Body of pancreas (tissue), 4 donors: ENCODE measurements around the gene WWC2. TPM values are rescaled to one million over a fixed set of nuclear protein-coding genes. Genes with fewer than 3 reads are reported as not detected.

ENCODE experiments used
- ATAC-seq: fragments of 150-250 bp; one replicate; pipeline ENCODE4 v1.9.1; 2016
- DNase-seq, 4 donors: peaks; one replicate each; pipeline ENCODE4 v3.0.0-alpha.2; 2019
- H3K27ac ChIP-seq, 4 donors: fragments of 200-600 bp; sonication (generic); 1 replicate in 3 of 4; 2 replicates in 1 of 4; pipeline versions ENCODE4 v1.5.1 to v1.6.1; 2016 to 2019; ENCODE audit warnings: mild to moderate bottlenecking in 1 of 4, mixed read lengths in 1 of 4, moderate library complexity in 1 of 4
- H3K27me3 ChIP-seq, 2 donors: fragments of 200-600 bp; sonication (generic); one replicate each; pipeline ENCODE4 v1.6.0; 2016; ENCODE audit warnings: mild to moderate bottlenecking in 1 of 2
- H3K36me3 ChIP-seq, 2 donors: fragments of 200-600 bp; sonication (generic); replicated peaks in 1 of 2; 2 replicates each; pipeline ENCODE4 v1.5.1; 2016; ENCODE audit warnings: low read depth in 2 of 2; ENCODE audit not compliant: insufficient read depth in 1 of 2
- H3K4me1 ChIP-seq: fragments of 200-600 bp; sonication (generic); one replicate; pipeline ENCODE4 v1.6.0; 2016
- H3K4me3 ChIP-seq, 2 donors: fragments of 200-600 bp; sonication (generic); 1 replicate in 1 of 2; 2 replicates in 1 of 2; pipeline ENCODE4 v1.5.1; 2016 to 2019
- H3K9me3 ChIP-seq, 3 donors: fragments of 200-600 bp; sonication (generic); 1 replicate in 2 of 3; 2 replicates in 1 of 3; pipeline ENCODE4 v1.5.1; 2016
- POLR2A ChIP-seq, 3 donors: fragments of 450-650 bp; IDR thresholded peaks; one replicate each; pipeline ENCODE4 v1.6.1; 2016; ENCODE audit warnings: antibody characterized with exemption in 3 of 3, mild to moderate bottlenecking in 2 of 3
- WGBS, 2 donors: methylation state at CpG; one replicate each; pipeline ENCODE4 v1.1.5; 2017; 5-methylcytosine and 5-hydroxymethylcytosine counted together
- intact Hi-C: fragments of 100-400 bp; cut with DNase I; formaldehyde crosslinking; loops from one replicate; pipeline ENCODE4 v1.15.1; 2023
- total RNA-seq, 2 donors: library from RNA; depleted of rRNA; stranded (reverse); fragments of >200 nt; gene quantifications; one replicate each; pipeline ENCODE4 v1.1.0, GENCODE V29; 2016
- TF ChIP-seq, protein P1 (sequence below), 7 experiments: fragments of 450-650 bp in 4 of 7; fragments of 200-600 bp in 3 of 7; sonication (generic) in 3 of 7; IDR thresholded peaks; one replicate each; pipeline ENCODE4 v1.5.1; 2016 to 2019; ENCODE audit warnings: antibody characterized with exemption in 7 of 7

Gene WWC2
- total RNA-seq, 2 donors from 2014 or later: 24.4 to 30.3 TPM

GRCh38 chr4:183068502-183068901 lies 30.6 kb upstream of the WWC2 start:
- no peak overlapping the region for H3K27ac ChIP-seq
- no peaks in the 10 kb centered on the region for H3K27me3 ChIP-seq
- WGBS, 2 donors: 80 to 81% methylated on average over 5 of the region's 5 CpGs
- H3K9me3 ChIP-seq: no peaks in the 10 kb centered on the region
- no peak for TF ChIP-seq POLR2A (IDR thresholded peaks at IDR 0.05)
- TF ChIP-seq, protein P1, sequence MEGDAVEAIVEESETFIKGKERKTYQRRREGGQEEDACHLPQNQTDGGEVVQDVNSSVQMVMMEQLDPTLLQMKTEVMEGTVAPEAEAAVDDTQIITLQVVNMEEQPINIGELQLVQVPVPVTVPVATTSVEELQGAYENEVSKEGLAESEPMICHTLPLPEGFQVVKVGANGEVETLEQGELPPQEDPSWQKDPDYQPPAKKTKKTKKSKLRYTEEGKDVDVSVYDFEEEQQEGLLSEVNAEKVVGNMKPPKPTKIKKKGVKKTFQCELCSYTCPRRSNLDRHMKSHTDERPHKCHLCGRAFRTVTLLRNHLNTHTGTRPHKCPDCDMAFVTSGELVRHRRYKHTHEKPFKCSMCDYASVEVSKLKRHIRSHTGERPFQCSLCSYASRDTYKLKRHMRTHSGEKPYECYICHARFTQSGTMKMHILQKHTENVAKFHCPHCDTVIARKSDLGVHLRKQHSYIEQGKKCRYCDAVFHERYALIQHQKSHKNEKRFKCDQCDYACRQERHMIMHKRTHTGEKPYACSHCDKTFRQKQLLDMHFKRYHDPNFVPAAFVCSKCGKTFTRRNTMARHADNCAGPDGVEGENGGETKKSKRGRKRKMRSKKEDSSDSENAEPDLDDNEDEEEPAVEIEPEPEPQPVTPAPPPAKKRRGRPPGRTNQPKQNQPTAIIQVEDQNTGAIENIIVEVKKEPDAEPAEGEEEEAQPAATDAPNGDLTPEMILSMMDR (IDR thresholded peaks at IDR 0.05): no peak
- no peaks in the 10 kb centered on the region for H3K4me1 ChIP-seq
- intact Hi-C loops: loop anchor here (10.0 kb wide), 1 partner anchor 124 kb away; no protein-coding TSS in a partner anchor
- DNase-seq: no peak
- no peaks in the 10 kb centered on the region for H3K36me3 ChIP-seq
- ATAC-seq: no peak
- H3K4me3 ChIP-seq: no peak overlapping the region

- ATAC-seq (no peak), DNase-seq (no peak)
- TF ChIP-seq, protein P1 (IDR thresholded peaks at IDR 0.05): no peak
- no peak for TF ChIP-seq POLR2A (IDR thresholded peaks at IDR 0.05)
- no peaks in the 10 kb centered on the region for H3K27me3 ChIP-seq
- intact Hi-C loops: loop anchor here (5.0 kb wide), 1 partner anchor 181 kb away; no protein-coding TSS in a partner anchor
- no peaks in the 10 kb centered on the region for H3K36me3 ChIP-seq
- no peak overlapping the region for H3K4me3 ChIP-seq
- H3K9me3 ChIP-seq: no peaks in the 10 kb centered on the region
- H3K27ac ChIP-seq: no peak overlapping the region
- no peaks in the 10 kb centered on the region for H3K4me1 ChIP-seq
Observed at GRCh38 chr4:183071222-183071621, 27.8 kb upstream of the WWC2 start.

DNA sequence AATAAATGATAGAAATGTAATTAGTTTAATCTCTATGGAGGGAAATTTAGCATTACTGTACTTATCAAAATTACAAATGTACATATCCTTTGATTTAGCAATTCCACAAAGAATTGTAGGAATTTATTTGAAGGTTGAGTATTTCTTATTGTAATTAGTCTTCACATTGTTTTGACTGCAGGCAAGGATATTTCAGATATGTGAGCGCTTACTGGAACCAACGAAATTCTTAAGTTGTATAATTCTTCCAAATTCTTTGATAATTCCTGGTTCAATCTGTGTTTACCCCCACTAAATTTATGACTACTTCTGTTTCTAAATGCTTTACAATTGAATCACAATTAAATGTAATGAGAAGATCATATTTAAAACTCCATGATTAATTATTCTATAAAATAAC lies 26.9 kb upstream of the WWC2 start:
- no peak overlapping the region for H3K4me3 ChIP-seq
- DNase-seq (no peak), ATAC-seq (no peak)
- H3K4me1 ChIP-seq: no peaks in the 10 kb centered on the region
- H3K27ac ChIP-seq: no peak overlapping the region
- WGBS, 2 donors: 91 to 95% methylated on average over 2 of the region's 2 CpGs
- H3K27me3 ChIP-seq: no peaks in the 10 kb centered on the region
- no peaks in the 10 kb centered on the region for H3K36me3 ChIP-seq
- no peaks in the 10 kb centered on the region for H3K9me3 ChIP-seq
- TF ChIP-seq POLR2A (IDR thresholded peaks at IDR 0.05): no peak
- TF ChIP-seq, protein P1 (IDR thresholded peaks at IDR 0.05): no peak
- intact Hi-C loops: loop anchor here (5.0 kb wide), 1 partner anchor 180 kb away; no protein-coding TSS in a partner anchor

DNA sequence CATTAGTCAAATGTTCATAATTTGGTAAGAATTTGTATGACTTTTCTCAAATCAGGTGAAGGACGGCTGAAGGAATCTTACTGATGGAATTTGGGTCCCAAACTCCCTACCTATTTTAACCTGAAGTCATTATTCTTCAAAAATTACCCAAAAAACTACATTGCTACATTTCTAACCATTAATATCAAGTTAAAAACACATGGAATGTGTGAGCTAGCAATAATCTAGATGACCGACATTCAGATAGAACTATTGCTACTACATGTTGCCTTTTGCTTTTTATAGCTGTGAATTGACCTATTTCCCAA lies 25.3 kb upstream of the WWC2 start:
- DNase-seq (no peak), ATAC-seq (no peak)
- H3K27ac ChIP-seq: no peak overlapping the region
- no peaks in the 10 kb centered on the region for H3K36me3 ChIP-seq
- H3K4me3 ChIP-seq: no peak overlapping the region
- 13 to 17% methylated on average over 2 of the region's 2 CpGs for WGBS, 2 donors
- no peaks in the 10 kb centered on the region for H3K9me3 ChIP-seq
- H3K4me1 ChIP-seq: no peaks in the 10 kb centered on the region
- intact Hi-C loops: loop anchor here (5.0 kb wide), 1 partner anchor 179 kb away; no protein-coding TSS in a partner anchor
- no peaks in the 10 kb centered on the region for H3K27me3 ChIP-seq
- TF ChIP-seq, protein P1 (IDR thresholded peaks at IDR 0.05): peak in 1 of 7 experiments; percentile 3
- TF ChIP-seq POLR2A (IDR thresholded peaks at IDR 0.05): no peak

DNA sequence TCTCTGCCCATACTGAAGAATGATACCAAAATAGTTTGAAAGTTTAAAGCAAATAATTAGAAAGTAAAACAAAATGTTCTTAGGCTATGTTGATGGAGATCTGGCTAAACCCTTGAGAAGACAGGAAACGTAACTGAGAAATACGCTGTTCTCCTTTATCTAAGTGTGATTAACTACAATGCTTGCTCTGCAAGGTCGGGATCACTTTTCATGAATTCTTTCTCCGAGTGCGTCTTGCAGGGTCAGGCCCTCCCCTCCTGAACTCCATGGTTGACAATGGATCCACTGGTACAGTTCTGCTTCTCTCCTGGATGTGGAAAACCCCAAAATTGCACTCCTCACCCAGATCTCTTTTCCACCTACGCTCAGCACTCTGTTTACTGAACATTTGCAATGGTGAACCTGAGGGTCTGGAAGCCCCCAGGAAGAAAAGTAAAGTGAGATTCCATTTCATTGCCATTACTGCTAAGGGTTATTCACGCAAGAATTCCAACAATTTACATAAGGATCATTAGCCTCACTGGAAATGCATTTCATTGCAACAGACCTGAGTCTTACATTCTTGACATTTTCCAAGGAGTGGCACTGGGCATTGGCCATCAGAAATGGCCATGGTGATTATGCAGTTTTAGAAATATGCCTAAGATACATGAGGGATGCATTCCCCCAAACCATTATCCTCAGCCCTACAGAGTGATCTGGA lies 24.6 kb upstream of the WWC2 start:
- 63 to 70% methylated on average over 7 of the region's 7 CpGs for WGBS, 2 donors
- Histone ChIP-seq H3K36me3 (no peaks in the 10 kb centered on the region), H3K4me1 (no peaks in the 10 kb centered on the region), H3K4me3 (no peak overlapping the region), H3K27ac (no peak overlapping the region), H3K9me3 (no peaks in the 10 kb centered on the region), H3K27me3 (no peaks in the 10 kb centered on the region)
- intact Hi-C loops: loop anchor here (5.0 kb wide), 1 partner anchor 178 kb away; no protein-coding TSS in a partner anchor
- DNase-seq (no peak), ATAC-seq (no peak)
- TF ChIP-seq, protein P1 (IDR thresholded peaks at IDR 0.05): no peak
- no peak for TF ChIP-seq POLR2A (IDR thresholded peaks at IDR 0.05)
